Kasumi-1 (cell line): ENCODE data around the gene GLS.
A peak's percentile ranks its signal among the peaks of the same experiment; 100 is the strongest.

Experiments used
- DNase-seq, 2 experiments: peaks; one replicate each; lab custom pipeline; 2025; lab: John Stamatoyannopoulos, UW

The GLS gene

GRCh38 chr2:190972846-190973245 lies 92.2 kb downstream of the GLS start:
- no peak for DNase-seq

GRCh38 chr2:190973262-190973661 lies 92.6 kb downstream of the GLS start:
- DNase-seq = no peak

- DNase-seq = no peak
These were observed 93.4 kb downstream of the GLS start for GRCh38 chr2:190973726-190974628.

- no peak for DNase-seq
These were observed 94.2 kb downstream of the GLS start for GRCh38 chr2:190974629-190975361.

- no peak for DNase-seq
These were observed 95.9 kb downstream of the GLS start for GRCh38 chr2:190976521-190976920.

- DNase-seq = no peak
These were observed 96.9 kb downstream of the GLS start for GRCh38 chr2:190977505-190977904.

GRCh38 chr2:190978389-190979053 lies 97.9 kb downstream of the GLS start:
- no peak for DNase-seq

GRCh38 chr2:190979906-190980629 lies 99.4 kb downstream of the GLS start:
- DNase-seq = no peak

GRCh38 chr2:190980630-190981209 lies 100.1 kb downstream of the GLS start:
- DNase-seq = no peak

GRCh38 chr2:190981333-190981732 lies 100.7 kb downstream of the GLS start:
- DNase-seq = no peak

GRCh38 chr2:190981733-190982132 lies 101.1 kb downstream of the GLS start:
- no peak for DNase-seq

GRCh38 chr2:190982262-190983034 lies 101.8 kb downstream of the GLS start:
- no peak for DNase-seq

- DNase-seq = no peak
These were observed 104.0 kb downstream of the GLS start for GRCh38 chr2:190984595-190984994.

GRCh38 chr2:190986221-190986953 lies 105.8 kb downstream of the GLS start:
- DNase-seq = peak; percentile 42 to 44

GRCh38 chr2:190987116-190987515 lies 106.5 kb downstream of the GLS start:
- no peak for DNase-seq

GRCh38 chr2:190987938-190988337 lies 107.3 kb downstream of the GLS start:
- DNase-seq = no peak

- no peak for DNase-seq
These were observed 108.3 kb downstream of the GLS start for GRCh38 chr2:190988910-190989309.

- DNase-seq = no peak
These were observed 109.5 kb downstream of the GLS start for GRCh38 chr2:190990132-190990531.

- no peak for DNase-seq
These were observed 112.6 kb downstream of the GLS start for GRCh38 chr2:190993292-190993643.

- no peak for DNase-seq
These were observed 113.5 kb downstream of the GLS start for GRCh38 chr2:190994148-190994547.
